Activated naive CD4-positive, alpha-beta T cell treated with Interleukin-2 at 50 U/mL for 16 hours (primary cell): ENCODE results near the gene OR10A6.

Experiments used
- DNase-seq: peaks from one replicate; pipeline ENCODE4 v3.0.0-alpha.2; 2020

OR10A6 gene, protein sequence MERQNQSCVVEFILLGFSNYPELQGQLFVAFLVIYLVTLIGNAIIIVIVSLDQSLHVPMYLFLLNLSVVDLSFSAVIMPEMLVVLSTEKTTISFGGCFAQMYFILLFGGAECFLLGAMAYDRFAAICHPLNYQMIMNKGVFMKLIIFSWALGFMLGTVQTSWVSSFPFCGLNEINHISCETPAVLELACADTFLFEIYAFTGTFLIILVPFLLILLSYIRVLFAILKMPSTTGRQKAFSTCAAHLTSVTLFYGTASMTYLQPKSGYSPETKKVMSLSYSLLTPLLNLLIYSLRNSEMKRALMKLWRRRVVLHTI

DNA sequence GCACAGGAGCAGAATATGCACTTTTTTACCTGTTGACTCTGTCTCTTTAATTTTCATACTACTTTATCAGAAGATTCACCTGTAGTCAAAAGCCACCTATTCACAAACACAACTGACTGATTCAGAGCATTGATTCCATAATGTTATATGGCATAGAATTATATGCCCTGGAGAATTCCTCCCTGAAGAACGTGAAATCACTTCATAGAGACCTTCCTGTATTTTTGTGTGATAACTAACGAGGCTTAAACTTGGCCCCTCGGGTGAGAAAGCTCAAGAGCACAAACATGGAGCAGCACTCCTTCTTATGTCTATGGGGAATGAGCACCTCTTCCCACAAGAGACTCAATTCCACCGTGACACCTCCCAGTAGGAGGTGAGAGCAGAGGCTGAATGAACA lies at the start of gene OR10A6:
OR10A6 (minus strand) TSS at position 101 of the 400 bp plus-strand sequence. CDS start 2,606 bp downstream, outside the sequence.
- no peak for DNase-seq

GRCh38 chr11:7977232-7977917 lies 46.3 kb upstream of the OR10A6 start:
- DNase-seq, result no peak

DNA sequence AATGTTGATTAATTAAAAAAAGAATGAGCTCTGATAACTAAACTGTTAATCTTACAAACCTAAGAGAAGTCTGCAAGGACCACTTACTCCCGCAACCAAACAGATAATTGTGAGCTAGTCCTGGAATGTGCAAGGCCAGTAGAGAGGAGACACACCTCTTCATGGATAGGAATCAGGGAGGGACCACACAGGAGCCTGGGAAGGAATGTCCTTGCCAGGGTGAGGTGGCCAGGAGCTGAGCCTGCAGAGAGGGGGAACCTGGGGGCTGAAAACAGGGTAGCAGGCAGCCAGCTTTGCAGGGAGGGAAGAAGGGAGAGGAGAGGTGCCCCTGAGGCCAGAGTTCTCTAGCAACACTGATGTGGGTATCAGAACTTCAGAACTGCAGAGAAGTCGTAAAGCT lies 43.6 kb upstream of the OR10A6 start:
- no peak for DNase-seq

DNA sequence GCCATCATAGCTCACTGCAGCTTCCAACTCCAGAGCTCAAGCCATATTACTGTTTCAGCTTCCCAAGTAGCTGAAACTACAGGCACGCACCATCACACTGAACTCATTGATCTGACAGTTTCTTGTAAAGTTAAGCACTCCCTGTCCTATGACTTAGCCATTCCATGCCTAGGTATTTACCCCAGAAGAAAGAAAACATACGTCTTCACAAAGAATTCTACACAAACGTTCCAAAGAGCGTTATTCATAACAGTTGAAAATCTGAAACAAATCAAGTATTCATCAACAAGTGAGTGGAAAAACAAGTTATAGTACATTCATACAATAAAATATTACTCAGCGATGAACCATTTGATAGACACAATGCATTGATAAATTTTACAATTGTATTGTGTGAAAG lies 41.9 kb upstream of the OR10A6 start:
- DNase-seq, result no peak

GRCh38 chr11:7971846-7972245 lies 40.8 kb upstream of the OR10A6 start:
- DNase-seq, result no peak

GRCh38 chr11:7969756-7970646 lies 38.9 kb upstream of the OR10A6 start:
- DNase-seq, result no peak

DNA sequence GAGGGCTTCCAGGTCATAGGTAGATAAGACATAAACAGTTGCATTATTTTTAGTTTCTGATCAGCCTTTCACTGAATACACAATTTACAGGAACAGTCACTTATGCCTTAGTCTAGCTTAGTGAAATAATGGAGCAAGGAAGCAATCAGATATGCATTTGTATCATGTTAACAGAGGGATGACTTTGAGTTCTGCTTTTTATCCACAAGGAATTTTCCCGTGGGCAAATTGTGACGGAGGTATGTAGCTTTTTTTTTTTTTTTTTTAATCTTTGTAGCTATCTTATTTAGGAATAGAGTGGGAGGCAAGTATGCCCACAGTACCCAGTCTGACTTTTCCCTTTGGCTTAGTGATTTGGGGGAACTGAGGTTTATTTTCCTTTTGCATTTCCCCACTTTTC lies 37.6 kb upstream of the OR10A6 start:
- DNase-seq, result no peak

DNA sequence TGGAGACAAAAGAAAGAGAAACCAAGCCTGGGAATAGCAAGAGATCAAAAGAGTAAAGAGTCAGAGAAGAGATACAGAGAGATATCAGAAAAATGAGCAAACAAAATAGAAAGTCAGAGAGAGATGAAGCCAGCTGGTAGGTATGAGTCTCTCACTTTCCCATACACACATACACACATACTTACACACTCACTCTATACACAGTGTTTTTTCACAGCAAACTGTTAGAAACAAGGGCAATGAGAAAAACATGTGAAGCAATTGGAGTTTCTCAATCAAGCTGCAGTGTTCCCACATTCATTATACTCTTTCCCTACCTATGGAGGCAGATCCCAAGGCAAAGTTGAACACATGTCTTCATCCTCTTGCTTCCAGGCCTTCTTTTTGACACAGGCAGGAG lies 36.8 kb upstream of the OR10A6 start:
- no peak for DNase-seq

DNA sequence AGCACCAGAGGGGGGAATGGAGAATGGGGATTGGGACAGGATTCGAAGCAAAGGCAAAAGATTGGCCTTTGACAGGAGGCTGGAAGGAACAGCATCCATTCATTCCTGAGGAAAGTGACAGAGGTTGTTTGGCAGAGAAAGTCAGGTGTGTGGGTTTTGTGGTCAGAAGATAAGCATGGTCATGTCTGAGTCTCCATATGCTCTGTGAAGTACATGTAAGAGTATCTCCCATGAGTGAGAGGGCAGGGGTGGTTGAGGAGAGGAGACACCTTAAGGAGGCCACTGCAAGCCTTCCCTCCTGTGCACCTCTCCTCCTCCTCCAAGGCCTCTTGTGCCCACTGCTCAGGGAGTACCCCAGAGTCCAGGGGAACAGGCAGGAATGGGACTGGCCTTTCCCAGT lies 36.0 kb upstream of the OR10A6 start:
- no peak for DNase-seq

DNA sequence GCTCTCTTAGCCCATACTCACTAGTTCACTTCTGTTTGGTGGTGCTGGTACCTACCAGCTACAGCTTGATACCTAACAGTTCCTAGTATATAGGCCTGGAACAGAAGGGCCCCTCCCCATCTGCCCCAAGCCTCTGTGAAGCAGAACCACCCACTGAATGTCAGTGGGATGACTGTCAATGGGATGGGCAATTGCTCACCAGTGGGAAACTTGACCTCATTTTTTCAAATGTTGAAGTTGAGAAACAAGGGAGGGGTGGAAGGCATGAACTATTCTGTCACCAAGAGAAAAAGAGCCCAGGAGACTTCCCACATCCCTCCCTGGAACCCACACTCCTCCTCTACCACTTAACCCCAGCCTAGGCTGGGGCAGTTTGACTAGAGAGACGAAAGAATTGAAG lies 34.3 kb upstream of the OR10A6 start, which contains the start of gene NLRP10:
NLRP10 (minus strand) TSS at position 62 of the 400 bp plus-strand sequence. CDS start 1,952 bp downstream, outside the sequence.
- DNase-seq, result no peak

- DNase-seq, result no peak
These were observed 33.8 kb upstream of the OR10A6 start for GRCh38 chr11:7964873-7965272.

- DNase-seq, result no peak
These were observed 33.2 kb upstream of the OR10A6 start for GRCh38 chr11:7964261-7964660.

- DNase-seq, result no peak
These were observed 24.1 kb upstream of the OR10A6 start for GRCh38 chr11:7955191-7955590.

GRCh38 chr11:7949934-7950333 lies 18.9 kb upstream of the OR10A6 start:
- DNase-seq, result no peak

- DNase-seq, result no peak
These were observed 13.1 kb upstream of the OR10A6 start for GRCh38 chr11:7944123-7944522.

DNA sequence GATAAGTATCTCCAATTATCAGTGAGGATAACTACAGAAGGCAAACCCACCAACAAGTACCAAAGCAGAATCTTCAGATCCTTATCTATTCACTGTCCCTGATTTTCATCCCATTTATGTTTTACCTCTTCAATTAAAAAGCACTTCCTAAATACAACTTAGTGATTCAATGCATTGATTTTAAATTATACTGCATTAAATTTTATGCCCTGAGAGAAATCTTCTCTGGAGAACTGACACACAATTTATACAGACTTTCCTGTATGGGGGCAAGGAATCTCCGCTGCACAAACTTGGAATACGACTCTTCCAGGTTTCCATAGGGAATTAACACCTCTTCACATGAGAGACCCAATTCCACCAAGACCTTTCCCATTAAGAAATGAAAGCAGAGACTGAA lies 10.5 kb upstream of the OR10A6 start, which contains the start of gene OR10A3:
OR10A3 (minus strand) TSS at position 101 of the 400 bp plus-strand sequence. CDS start 2,188 bp downstream, outside the sequence.
- no peak for DNase-seq

- DNase-seq, result no peak
These were observed 10.1 kb upstream of the OR10A6 start for GRCh38 chr11:7941146-7941545.

- DNase-seq, result no peak
These were observed 5.5 kb upstream of the OR10A6 start for GRCh38 chr11:7936615-7937014.

DNA sequence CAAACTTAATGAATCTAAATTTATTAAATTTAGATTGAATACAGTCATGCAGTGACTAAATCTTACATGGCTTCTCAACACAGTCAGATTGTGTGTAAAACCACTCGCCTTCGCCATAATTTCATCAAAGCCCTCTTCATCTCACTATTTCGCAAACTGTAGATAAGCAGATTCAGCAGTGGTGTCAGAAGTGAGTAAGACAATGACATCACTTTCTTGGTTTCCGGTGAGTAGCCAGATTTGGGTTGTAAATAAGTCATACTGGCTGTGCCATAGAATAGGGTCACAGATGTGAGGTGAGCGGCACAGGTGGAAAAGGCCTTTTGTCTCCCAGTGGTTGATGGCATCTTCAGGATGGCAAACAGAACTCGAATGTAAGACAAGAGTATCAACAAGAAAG lies 3.4 kb downstream of the OR10A6 start:
- DNase-seq, result no peak

DNA sequence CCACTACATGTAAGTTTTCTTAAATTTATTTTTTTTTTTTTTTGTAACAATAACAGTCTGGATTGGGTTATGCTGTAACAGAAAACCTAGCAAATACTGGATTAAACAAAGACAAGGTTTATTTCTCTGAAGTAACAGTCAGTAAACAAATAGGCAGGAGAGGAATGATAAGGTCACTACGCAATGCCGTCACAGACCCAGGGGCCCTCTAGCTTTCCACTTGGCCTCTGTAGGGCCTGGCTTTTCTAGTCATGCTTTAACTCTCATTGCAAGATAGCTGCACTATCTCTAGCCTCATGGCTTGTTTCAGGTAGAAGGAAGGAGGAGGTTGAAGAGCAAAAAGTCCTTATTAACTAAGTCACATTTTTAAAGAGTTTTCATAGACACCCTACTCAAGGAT lies 6.5 kb downstream of the OR10A6 start:
- DNase-seq, result no peak

DNA sequence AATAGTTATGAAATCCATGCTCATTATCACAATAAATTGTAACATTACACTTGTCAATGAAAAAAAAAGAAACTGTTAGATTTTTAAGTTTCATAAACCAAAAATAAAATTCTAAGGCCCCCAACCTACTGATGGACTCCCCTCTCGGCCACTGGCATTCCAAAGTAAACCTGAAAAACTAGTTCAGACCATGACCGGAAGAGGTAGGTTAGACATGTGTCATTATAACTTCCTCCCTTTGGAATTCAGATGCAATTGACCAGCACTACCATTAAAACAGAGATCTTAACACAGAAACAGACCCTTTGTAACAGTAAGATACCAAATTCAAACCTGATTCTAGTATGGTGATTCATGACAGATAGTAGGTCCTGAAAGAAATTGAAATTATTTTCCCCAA lies 12.9 kb downstream of the OR10A6 start:
- DNase-seq, result no peak

- no peak for DNase-seq
These were observed 20.1 kb downstream of the OR10A6 start for GRCh38 chr11:7911011-7911410.

DNA sequence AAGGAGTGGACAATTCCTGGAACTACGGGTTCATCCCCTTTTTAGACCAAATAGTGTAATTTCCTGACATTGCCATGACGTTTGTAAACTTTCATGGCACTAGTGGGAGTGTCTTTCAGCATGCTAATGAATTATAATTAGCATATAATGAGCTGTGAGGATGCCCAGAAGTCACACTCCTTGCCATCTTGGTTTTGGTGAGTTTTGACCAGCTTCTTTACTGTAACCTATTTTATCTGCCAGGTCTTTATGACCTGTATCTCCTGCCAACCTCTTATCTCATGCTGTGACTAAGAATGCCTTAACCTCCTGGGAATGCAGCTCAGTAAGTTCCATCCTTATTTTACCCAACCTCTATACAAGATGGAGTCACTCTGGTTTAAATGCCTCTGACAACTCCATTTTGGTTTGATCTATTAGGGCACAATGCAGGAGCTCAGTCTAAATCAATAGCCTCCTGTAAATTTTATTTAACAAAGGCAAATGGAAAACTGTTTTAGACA lies 20.7 kb downstream of the OR10A6 start:
- no peak for DNase-seq
